Fibroblast of lung (primary cell): ENCODE measurements around the gene DISP3. TPM values are rescaled to one million over a fixed set of nuclear protein-coding genes. Genes with fewer than 3 reads are reported as not detected.

Source experiments
- DNase-seq, 2 donors: peaks; one replicate each; pipeline versions ENCODE4 v3.0.0 to v3.0.0-alpha.2; 2010; ENCODE audit warnings: low read depth in 2 of 2
- H2AFZ ChIP-seq: 2 replicates; pipeline ENCODE4 v1.5.1; 2012; ENCODE audit warnings: low read length, control low read depth, inconsistent platforms
- H3K27ac ChIP-seq: 2 replicates; pipeline ENCODE4 v1.5.1; 2011; ENCODE audit warnings: low read length, control low read depth; ENCODE audit not compliant: insufficient read depth
- H3K27me3 ChIP-seq: 2 replicates; pipeline ENCODE4 v1.5.1; 2011; ENCODE audit warnings: mild to moderate bottlenecking, low read length; ENCODE audit not compliant: control insufficient read depth, insufficient read depth
- H3K36me3 ChIP-seq: 2 replicates; pipeline ENCODE4 v1.5.1; 2011; ENCODE audit warnings: low read length; ENCODE audit not compliant: control insufficient read depth, insufficient read depth
- H3K4me1 ChIP-seq: 2 replicates; pipeline ENCODE4 v1.5.1; 2011; ENCODE audit warnings: low read length; ENCODE audit not compliant: control insufficient read depth, insufficient read depth; ENCODE audit errors: extremely low read depth
- H3K4me2 ChIP-seq: 2 replicates; pipeline ENCODE4 v1.5.1; 2011; ENCODE audit warnings: low read length, control low read depth; ENCODE audit not compliant: insufficient read depth; ENCODE audit errors: extremely low read depth
- H3K4me3 ChIP-seq, 4 experiments: fragments of 200-600 bp in 1 of 4; sonication (generic) in 1 of 4; replicated peaks in 1 of 4; 2 replicates each; pipeline ENCODE4 v1.5.1; 2011 to 2016; ENCODE audit warnings: low read length in 4 of 4, low read depth in 3 of 4, mild to moderate bottlenecking in 3 of 4, control low read depth in 2 of 4, inconsistent platforms in 1 of 4, mixed read lengths in 1 of 4; ENCODE audit not compliant: insufficient read depth in 1 of 4; ENCODE audit errors: control extremely low read depth in 1 of 4
- H3K79me2 ChIP-seq: 2 replicates; pipeline ENCODE4 v1.5.1; 2012; ENCODE audit warnings: mild to moderate bottlenecking, low read length, inconsistent platforms; ENCODE audit not compliant: control insufficient read depth, insufficient read depth
- H3K9ac ChIP-seq: 2 replicates; pipeline ENCODE4 v1.5.1; 2011; ENCODE audit warnings: mild to moderate bottlenecking, low read length, control low read depth; ENCODE audit not compliant: insufficient read depth
- H3K9me3 ChIP-seq: 2 replicates; pipeline ENCODE4 v1.5.1; 2012; ENCODE audit warnings: low read depth, low read length; ENCODE audit not compliant: control insufficient read depth, insufficient read depth
- H4K20me1 ChIP-seq: 2 replicates; pipeline ENCODE4 v1.5.1; 2011; ENCODE audit warnings: low read length; ENCODE audit not compliant: control insufficient read depth, insufficient read depth; ENCODE audit errors: extremely low read depth
- CTCF ChIP-seq, 2 donors: IDR thresholded peaks in 1 of 2; conservative IDR thresholded peaks in 1 of 2; 1 replicate in 1 of 2; 2 replicates in 1 of 2; pipeline ENCODE4 v1.5.1; 2011 to 2012; ENCODE audit warnings: low read length in 2 of 2, control low read depth in 1 of 2, inconsistent platforms in 1 of 2, low read depth in 1 of 2, mild to moderate bottlenecking in 1 of 2
- EZH2 ChIP-seq: IDR thresholded peaks from 2 replicates; pipeline ENCODE4 v1.5.1; 2012; ENCODE audit warnings: low read length, control low read depth, mild to moderate bottlenecking; ENCODE audit errors: missing control alignments
- polyA plus RNA-seq, 2 donors: library from polyadenylated mRNA; depleted of rRNA in 1 of 2; stranded (reverse) in 1 of 2; unstranded in 1 of 2; fragments of >200 nt; gene quantifications; 2 replicates each; pipeline ENCODE4 v1.2.1, GENCODE V29; 2011 to 2012; ENCODE audit warnings: missing spikeins in 1 of 2
- total RNA-seq: library from RNA; depleted of rRNA; stranded (reverse); fragments of >200 nt; gene quantifications from 2 replicates; pipeline ENCODE4 v1.2.1, GENCODE V29; 2014

Gene DISP3
- total and polyA plus RNA-seq, 2 donors (not counting 1 experiment from before 2014, with no cell fraction given): 0.02 TPM; not detected in 1

GRCh38 chr1:11473491-11474034, 5.4 kb upstream of the DISP3 start:
- Histone ChIP-seq H3K9me3 (no peaks in the 10 kb centered on the region), H4K20me1 (no peaks in the 10 kb centered on the region), H3K9ac (no peak overlapping the region), H3K27me3 (peaks cover 2% of the 10 kb centered on the region), H3K36me3 (no peaks in the 10 kb centered on the region), H2AFZ (no peak overlapping the region), H3K27ac (no peak overlapping the region), H3K4me3 (no peak overlapping the region), H3K79me2 (no peaks in the 10 kb centered on the region), H3K4me1 (no peaks in the 10 kb centered on the region), H3K4me2 (no peak overlapping the region)
- TF ChIP-seq EZH2 (no peak), CTCF (conservative IDR thresholded peaks at IDR 0.05 in 1 of 2, IDR thresholded peaks at IDR 0.05 in 1 of 2; ENCODE audit: low read depth in 1 of 2, low read length in 2 of 2) (no peak)
- peak in 1 of 2 donors; percentile 7 for DNase-seq

- DNase-seq: no peak
- no peaks in the 10 kb centered on the region for H3K4me1 ChIP-seq
- H3K79me2 ChIP-seq: no peaks in the 10 kb centered on the region
- H3K27ac ChIP-seq: no peak overlapping the region
- no peak for TF ChIP-seq EZH2
- TF ChIP-seq CTCF (conservative IDR thresholded peaks at IDR 0.05 in 1 of 2, IDR thresholded peaks at IDR 0.05 in 1 of 2; ENCODE audit: low read depth in 1 of 2, low read length in 2 of 2): no peak
- no peak overlapping the region for H3K4me2 ChIP-seq
- H4K20me1 ChIP-seq: no peaks in the 10 kb centered on the region
- H3K9ac ChIP-seq: no peak overlapping the region
- H3K4me3 ChIP-seq: no peak overlapping the region
- no peak overlapping the region for H2AFZ ChIP-seq
- no peaks in the 10 kb centered on the region for H3K9me3 ChIP-seq
- H3K27me3 ChIP-seq: peaks cover 2% of the 10 kb centered on the region
- H3K36me3 ChIP-seq: no peaks in the 10 kb centered on the region
These were observed 4.1 kb upstream of the DISP3 start for GRCh38 chr1:11474826-11475225.

- no peaks in the 10 kb centered on the region for H3K9me3 ChIP-seq
- no peaks in the 10 kb centered on the region for H3K79me2 ChIP-seq
- DNase-seq: no peak
- no peaks in the 10 kb centered on the region for H3K36me3 ChIP-seq
- H3K27ac ChIP-seq: no peak overlapping the region
- no peak overlapping the region for H2AFZ ChIP-seq
- no peaks in the 10 kb centered on the region for H4K20me1 ChIP-seq
- peaks cover 6% of the 10 kb centered on the region for H3K27me3 ChIP-seq
- no peak overlapping the region for H3K9ac ChIP-seq
- H3K4me1 ChIP-seq: no peaks in the 10 kb centered on the region
- H3K4me3 ChIP-seq: no peak overlapping the region
- no peak overlapping the region for H3K4me2 ChIP-seq
- TF ChIP-seq CTCF (conservative IDR thresholded peaks at IDR 0.05 in 1 of 2, IDR thresholded peaks at IDR 0.05 in 1 of 2; ENCODE audit: low read depth in 1 of 2, low read length in 2 of 2) (no peak), EZH2 (no peak)
These were observed 3.2 kb upstream of the DISP3 start for GRCh38 chr1:11475748-11476147.
